Nephron progenitor cell (in vitro differentiated cells): Measurements from ENCODE around the gene C1QTNF12.

Experiments
- DNase-seq: peaks from one replicate; pipeline ENCODE4 v3.0.0; 2021
- H3K27ac Mint-ChIP-seq: 2 replicates; pipeline ENCODE4 v1.8.0; 2021; ENCODE audit warnings: mild to moderate bottlenecking, moderate library complexity, mixed read lengths
- H3K27me3 Mint-ChIP-seq: 2 replicates; pipeline ENCODE4 v1.8.0; 2021; ENCODE audit warnings: mild to moderate bottlenecking, low read depth, mixed read lengths; ENCODE audit not compliant: poor library complexity
- H3K36me3 Mint-ChIP-seq: 2 replicates; pipeline ENCODE4 v1.8.0; 2021; ENCODE audit warnings: low read depth, mixed read lengths
- H3K4me1 Mint-ChIP-seq: 2 replicates; pipeline ENCODE4 v1.8.0; 2021; ENCODE audit warnings: mixed read lengths
- H3K4me3 Mint-ChIP-seq: 2 replicates; pipeline ENCODE4 v1.8.0; 2021; ENCODE audit warnings: mild to moderate bottlenecking, moderate library complexity, mixed read lengths
- H3K9me3 Mint-ChIP-seq: 2 replicates; pipeline ENCODE4 v1.8.0; 2021; ENCODE audit warnings: mild to moderate bottlenecking, moderate library complexity, mixed read lengths
- TF ChIP-seq, protein P1 (sequence below): fragments of 200-600 bp; sonication (generic); IDR thresholded peaks from 2 replicates; pipeline ENCODE4 v1.5.0; 2021; ENCODE audit warnings: antibody characterized with exemption

Gene C1QTNF12

DNA sequence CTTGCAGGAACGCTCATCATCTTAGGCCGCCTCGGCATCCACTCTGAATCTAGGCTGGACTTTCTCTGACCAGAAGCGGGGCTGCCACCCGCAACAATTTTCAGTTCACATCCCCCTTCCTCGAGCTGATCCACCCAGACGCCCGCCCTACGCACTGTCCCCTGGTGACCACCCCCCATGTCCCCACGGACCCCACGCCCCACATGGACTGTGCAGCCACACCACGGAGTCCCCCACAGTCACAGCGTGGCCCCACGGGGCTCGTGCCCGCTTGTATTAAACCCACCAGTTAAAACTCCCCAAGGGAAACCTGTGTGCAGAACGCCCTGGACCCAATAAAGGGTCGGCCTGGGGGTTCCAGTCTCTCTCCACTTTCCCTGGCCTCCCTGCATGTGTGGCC lies 13.0 kb upstream of the C1QTNF12 start:
- Mint-ChIP-seq H3K9me3 (no peaks in the 10 kb centered on the region), H3K4me1 (peaks cover 13% of the 10 kb centered on the region), H3K4me3 (no peak overlapping the region), H3K36me3 (peaks cover 65% of the 10 kb centered on the region), H3K27ac (peak overlapping the region; percentile 69), H3K27me3 (no peaks in the 10 kb centered on the region)
- TF ChIP-seq, protein P1, sequence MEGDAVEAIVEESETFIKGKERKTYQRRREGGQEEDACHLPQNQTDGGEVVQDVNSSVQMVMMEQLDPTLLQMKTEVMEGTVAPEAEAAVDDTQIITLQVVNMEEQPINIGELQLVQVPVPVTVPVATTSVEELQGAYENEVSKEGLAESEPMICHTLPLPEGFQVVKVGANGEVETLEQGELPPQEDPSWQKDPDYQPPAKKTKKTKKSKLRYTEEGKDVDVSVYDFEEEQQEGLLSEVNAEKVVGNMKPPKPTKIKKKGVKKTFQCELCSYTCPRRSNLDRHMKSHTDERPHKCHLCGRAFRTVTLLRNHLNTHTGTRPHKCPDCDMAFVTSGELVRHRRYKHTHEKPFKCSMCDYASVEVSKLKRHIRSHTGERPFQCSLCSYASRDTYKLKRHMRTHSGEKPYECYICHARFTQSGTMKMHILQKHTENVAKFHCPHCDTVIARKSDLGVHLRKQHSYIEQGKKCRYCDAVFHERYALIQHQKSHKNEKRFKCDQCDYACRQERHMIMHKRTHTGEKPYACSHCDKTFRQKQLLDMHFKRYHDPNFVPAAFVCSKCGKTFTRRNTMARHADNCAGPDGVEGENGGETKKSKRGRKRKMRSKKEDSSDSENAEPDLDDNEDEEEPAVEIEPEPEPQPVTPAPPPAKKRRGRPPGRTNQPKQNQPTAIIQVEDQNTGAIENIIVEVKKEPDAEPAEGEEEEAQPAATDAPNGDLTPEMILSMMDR = no peak
- no peak for DNase-seq

DNA sequence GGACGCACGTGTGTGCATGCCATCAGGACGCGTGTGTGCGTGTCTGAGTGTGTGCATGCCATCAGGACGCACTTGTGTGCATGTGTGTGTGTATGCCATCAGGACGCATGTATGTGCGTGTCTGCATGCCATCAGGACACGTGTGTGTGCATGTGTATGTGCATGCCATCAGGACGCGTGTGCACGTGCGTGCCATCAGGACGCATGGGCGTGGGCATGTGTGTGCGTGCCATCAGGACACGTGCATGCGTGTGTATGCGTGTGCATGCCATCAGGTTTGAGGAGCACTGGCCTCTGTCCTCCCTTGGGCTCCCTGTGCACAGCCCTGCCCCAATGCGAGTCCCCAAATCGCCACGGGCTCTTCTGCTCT lies 12.6 kb upstream of the C1QTNF12 start:
- peaks cover 13% of the 10 kb centered on the region for H3K4me1 Mint-ChIP-seq
- no peak for DNase-seq
- TF ChIP-seq, protein P1 = no peak
- no peaks in the 10 kb centered on the region for H3K27me3 Mint-ChIP-seq
- no peaks in the 10 kb centered on the region for H3K9me3 Mint-ChIP-seq
- peaks cover 60% of the 10 kb centered on the region for H3K36me3 Mint-ChIP-seq
- no peak overlapping the region for H3K4me3 Mint-ChIP-seq
- H3K27ac Mint-ChIP-seq = peak overlapping the region; percentile 48

DNA sequence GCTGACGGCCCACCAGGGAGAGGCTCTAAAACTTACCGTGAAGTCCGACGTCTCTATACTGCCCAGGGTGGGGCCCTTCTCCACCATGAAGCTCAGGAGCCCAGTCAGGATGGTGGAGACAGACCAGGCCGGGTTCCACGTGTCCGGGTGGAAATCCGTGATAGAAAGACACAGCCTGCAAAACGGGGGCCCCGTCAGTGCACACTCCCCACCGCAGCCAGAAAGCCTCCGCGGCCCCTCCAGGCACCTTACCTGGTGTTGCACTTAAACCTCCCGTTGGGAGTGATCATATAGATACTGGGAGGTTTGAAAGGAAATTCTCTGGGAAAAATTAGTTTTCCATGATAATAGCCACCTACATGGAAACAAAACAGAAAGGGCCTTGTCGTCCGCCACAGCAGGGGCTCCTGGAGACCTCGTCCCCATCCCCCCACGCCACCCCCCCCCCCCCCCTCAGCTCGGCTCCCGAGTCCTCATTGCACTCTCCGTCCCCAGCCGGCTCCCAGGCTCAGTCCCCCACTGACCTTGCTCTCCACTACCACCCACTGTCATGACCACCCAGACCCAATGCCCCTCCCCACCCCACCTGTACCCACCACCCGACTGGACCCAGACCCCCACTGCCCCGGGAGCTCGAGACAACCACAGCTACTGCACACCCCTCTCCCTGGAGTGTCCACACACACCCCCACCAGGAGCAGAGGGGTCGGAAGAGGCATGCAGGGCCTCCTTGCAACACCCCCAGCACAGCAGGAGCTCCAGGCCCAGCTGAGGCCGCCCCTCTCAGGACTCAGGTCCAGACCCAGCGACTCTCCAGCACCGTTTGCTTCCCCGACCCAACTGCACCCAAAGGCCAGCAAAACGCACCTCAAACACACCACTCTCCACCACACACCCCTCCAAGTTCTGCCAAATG lies 10.7 kb upstream of the C1QTNF12 start:
- TF ChIP-seq, protein P1 = no peak
- Mint-ChIP-seq H3K27me3 (no peaks in the 10 kb centered on the region), H3K27ac (peak overlapping the region; percentile 83), H3K9me3 (no peaks in the 10 kb centered on the region), H3K4me3 (no peak overlapping the region), H3K4me1 (peaks cover 22% of the 10 kb centered on the region), H3K36me3 (peaks cover 65% of the 10 kb centered on the region)
- DNase-seq = no peak

DNA sequence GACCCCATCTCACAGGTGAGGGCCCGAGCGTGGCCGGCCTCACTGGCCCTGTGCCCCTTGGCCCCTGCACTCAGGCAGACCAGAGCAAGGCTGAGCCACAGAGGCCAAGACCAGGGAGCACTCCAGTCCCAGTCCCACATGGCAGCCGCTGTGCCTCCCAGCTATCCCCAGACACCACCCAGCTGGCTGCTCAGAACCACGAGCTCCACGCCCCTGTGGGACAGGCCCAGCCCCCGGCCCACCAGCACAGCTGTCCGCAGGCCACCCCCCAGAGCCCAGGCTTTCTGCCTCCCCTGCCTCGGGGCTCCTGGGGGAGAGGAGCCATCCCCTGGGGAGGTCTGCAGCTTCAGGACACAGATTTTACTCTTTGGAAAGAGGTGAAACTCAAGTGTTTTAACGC lies 9.1 kb upstream of the C1QTNF12 start:
- DNase-seq = no peak
- H3K4me3 Mint-ChIP-seq = no peak overlapping the region
- no peaks in the 10 kb centered on the region for H3K27me3 Mint-ChIP-seq
- no peaks in the 10 kb centered on the region for H3K9me3 Mint-ChIP-seq
- peak overlapping the region; percentile 69 for H3K27ac Mint-ChIP-seq
- H3K36me3 Mint-ChIP-seq = peaks cover 56% of the 10 kb centered on the region
- H3K4me1 Mint-ChIP-seq = peaks cover 15% of the 10 kb centered on the region
- TF ChIP-seq, protein P1 = no peak

DNA sequence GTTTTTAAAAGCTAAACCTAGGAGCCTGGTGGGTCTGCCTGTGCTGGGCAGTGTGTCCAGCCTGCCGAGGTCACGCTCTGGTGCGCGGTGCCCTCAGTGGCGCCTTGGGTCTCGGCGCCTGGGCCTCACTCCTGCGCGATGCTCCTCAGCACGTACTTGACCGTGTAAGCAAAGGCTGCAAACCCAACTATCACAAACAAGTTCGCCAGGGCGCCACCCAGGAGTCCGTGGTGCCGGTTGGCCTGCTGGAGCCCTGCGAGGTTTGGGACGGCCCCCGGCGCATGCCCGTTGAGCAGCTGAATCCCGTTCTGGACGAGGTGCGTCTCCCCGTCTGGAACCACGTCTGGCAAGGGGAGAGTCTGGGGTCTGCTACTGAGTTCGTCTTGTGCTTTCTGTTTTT lies 8.6 kb upstream of the C1QTNF12 start:
- TF ChIP-seq, protein P1 = no peak
- Mint-ChIP-seq H3K4me1 (peaks cover 17% of the 10 kb centered on the region), H3K27ac (no peak overlapping the region), H3K36me3 (peaks cover 51% of the 10 kb centered on the region), H3K4me3 (no peak overlapping the region), H3K9me3 (no peaks in the 10 kb centered on the region), H3K27me3 (no peaks in the 10 kb centered on the region)
- DNase-seq = no peak

DNA sequence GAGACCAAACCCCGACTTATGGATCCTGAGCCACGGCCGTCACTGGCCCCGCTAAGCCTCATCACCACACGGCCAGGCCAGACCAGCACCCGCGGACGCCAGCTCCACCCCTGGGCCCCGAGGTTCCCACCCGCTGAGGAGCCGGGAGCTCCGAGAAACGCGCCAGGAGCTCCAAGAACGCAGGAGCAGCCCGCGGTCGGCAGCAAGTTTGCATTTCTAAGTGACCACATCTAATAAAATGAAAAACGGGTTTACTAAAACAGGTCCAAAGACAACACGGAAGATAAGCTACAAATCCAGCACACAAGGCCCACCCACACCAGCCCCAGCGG lies 8.1 kb upstream of the C1QTNF12 start:
- no peaks in the 10 kb centered on the region for H3K9me3 Mint-ChIP-seq
- no peak overlapping the region for H3K4me3 Mint-ChIP-seq
- no peak overlapping the region for H3K27ac Mint-ChIP-seq
- no peak for DNase-seq
- peaks cover 18% of the 10 kb centered on the region for H3K4me1 Mint-ChIP-seq
- H3K27me3 Mint-ChIP-seq = peaks cover under 1% of the 10 kb centered on the region
- TF ChIP-seq, protein P1 = no peak
- peaks cover 46% of the 10 kb centered on the region for H3K36me3 Mint-ChIP-seq
